GM12864 (cell line): ENCODE measurements around the gene SUPT5H.

Source experiments
- DNase-seq: peaks from one replicate; pipeline ENCODE4 v3.0.0-alpha.2; 2011; ENCODE audit warnings: low read depth
- H3K4me3 ChIP-seq: 2 replicates; pipeline ENCODE4 v1.5.1; 2011; ENCODE audit warnings: mild to moderate bottlenecking, low read depth, low read length, control low read depth
- CTCF ChIP-seq: IDR thresholded peaks from 2 replicates; pipeline ENCODE4 v1.5.1; 2011; ENCODE audit warnings: low read depth, mild to moderate bottlenecking, moderate library complexity, low read length, control low read depth, inconsistent platforms; ENCODE audit errors: missing control alignments

Gene SUPT5H

DNA sequence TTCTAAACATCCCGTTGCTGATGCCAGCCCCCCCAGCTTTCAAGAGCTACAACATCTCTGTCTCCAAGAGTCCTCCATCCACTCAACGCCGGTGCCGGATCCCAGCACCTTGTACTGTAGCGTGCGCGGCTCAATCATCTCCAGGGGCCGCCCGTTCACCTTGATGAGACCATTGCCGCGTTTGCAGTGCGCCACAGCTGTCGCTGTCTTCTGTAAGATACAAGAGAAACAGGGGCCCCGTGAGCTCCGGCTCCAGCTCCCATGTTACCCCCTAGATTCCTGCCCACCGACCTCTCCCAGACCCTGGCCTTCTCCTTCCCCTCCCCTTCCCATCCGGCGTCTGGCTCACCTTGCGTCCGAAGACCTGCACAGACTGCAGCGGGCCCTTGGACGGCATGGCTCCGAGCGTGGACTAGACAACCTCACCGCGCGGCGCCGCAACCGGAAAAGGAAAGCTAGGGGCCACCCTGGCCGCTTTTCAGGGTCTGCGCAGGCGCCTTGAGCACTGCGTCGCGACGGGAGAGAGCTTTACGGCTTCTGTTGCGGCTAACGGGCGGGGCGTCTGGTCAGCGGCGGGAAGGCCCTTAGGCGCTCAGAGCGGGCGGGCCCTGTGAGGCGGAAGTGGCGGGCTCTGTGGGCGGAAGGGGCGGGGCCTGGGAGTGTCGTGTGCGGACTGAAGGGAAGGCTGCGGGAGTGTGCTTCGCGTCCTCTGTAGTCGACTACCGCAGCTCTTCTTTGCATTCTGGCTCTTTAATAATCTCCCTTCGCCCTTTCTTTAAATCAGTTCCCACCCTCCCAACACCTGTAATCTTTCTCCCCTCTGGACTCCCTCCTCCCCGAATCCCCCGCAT, 9.7 kb upstream of the SUPT5H start, which contains the start of gene RPS16:
Gene RPS16 (minus strand): TSS at position 451 of the 851 bp plus-strand sequence. CDS start 54 bp downstream, at position 397.
- TF ChIP-seq CTCF = no peak
- peak within 1 kb of the TSS; percentile 87 for H3K4me3 ChIP-seq
- peak; percentile 91 for DNase-seq

GRCh38 chr19:39436350-39436716, 9.0 kb upstream of the SUPT5H start:
- no peak for DNase-seq
- no peak for TF ChIP-seq CTCF
- H3K4me3 ChIP-seq = peak overlapping the region; percentile 87

GRCh38 chr19:39438270-39438934, 7.0 kb upstream of the SUPT5H start:
- DNase-seq = no peak
- TF ChIP-seq CTCF = no peak

DNA sequence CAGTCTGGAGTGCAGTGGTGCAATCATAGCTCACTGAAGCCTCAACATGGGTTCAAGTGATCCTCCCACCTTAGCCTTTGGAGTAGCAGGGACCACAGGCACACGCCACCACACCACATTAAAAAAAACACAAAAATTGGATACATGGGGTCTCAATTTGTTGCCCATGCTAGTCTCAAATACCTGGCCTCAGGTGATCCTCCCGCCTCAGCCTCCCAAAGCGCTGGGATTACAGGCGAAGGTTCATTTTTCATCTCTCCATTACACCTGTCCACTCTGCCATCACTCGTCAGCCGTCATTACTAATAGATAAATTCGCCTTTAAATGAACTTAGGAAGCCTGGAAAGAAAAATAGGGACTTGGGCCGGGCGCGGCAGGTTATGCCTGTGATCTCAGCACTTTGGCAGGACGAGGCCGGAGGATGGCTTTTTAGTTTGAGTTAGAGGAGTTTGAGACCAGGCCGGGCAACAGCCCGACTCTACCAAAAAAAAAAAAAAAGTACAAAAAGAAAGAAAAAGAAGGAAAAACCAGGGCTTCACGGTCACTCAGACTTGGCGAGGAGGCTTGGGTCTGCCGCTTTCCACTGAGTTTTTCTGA, 685 bp upstream of the SUPT5H start:
- no peak for TF ChIP-seq CTCF
- no peak for DNase-seq
- peak overlapping the region; percentile 94 for H3K4me3 ChIP-seq

More at GRCh38 chr19:39438270-39438934, 7.0 kb upstream of the SUPT5H start:
- H3K4me3 ChIP-seq = no peak overlapping the region

DNA sequence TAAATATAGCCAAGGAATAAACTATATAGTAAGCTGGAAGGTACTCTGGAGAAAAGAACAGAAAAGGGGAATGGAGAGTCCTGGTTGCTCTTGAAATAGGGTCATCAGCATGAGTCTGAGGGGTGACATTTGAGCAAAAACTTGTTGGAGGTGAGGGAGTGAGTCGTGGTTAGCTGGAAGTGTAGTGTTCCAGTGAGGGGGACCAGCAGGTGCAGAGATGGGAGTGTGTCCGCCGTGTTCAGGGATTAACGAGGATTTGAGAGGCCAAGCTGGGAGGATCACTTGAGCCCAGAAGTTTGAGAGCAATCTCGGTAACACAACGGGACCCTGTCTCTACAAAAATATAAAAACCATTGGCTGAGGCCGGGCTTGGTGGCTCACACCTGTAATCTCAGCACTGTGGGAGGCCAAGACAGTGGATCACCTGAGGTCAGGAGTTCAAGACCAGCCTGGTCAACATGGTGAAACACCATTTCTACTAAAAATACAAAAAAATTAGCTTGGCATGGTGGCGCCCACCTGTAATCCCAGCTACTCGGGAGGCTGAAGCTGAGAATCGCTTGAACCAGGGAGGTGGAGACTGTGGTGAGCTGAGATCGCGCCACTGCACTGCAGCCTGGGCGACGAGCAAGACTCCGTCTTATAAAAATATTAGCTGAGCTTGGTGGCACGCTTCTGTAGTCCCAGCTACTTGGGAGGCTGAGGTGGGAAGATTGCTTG, 1.1 kb downstream of the SUPT5H start:
- no peak for TF ChIP-seq CTCF
- peak overlapping the region; percentile 94 for H3K4me3 ChIP-seq
- no peak for DNase-seq

- peak; percentile 53 for DNase-seq
- H3K4me3 ChIP-seq = peak overlapping the region; percentile 94
- TF ChIP-seq CTCF = no peak
Observed at GRCh38 chr19:39448271-39448670, 2.9 kb downstream of the SUPT5H start.
